Measurements from ENCODE around the gene KSR1. TPM values are rescaled to one million over a fixed set of nuclear protein-coding genes. Genes with fewer than 3 reads are reported as not detected.
"Not testable (repeated sequence)": the region's sequence is repeated elsewhere in the genome, so short reads cannot be mapped to it uniquely, and the experiment has no call there.

Gene KSR1
- total RNA-seq, 2 experiments from 2014 or later = 19.4 to 25.3 TPM

GRCh38 chr17:27464431-27464830 lies 8.2 kb downstream of the KSR1 start:
- ATAC-seq (ENCODE audit: poor library complexity) = no peak
- no peaks in the 10 kb centered on the region for H3K36me3 Mint-ChIP-seq (ENCODE audit: low read depth)
- no peak overlapping the region for H3K4me3 Mint-ChIP-seq
- no peaks in the 10 kb centered on the region for H3K36me3 ChIP-seq (ENCODE audit: insufficient read depth, low read length)
- ChIA-PET POLR2A (no interaction called here), CTCF (no interaction called here)
- H3K4me1 ChIP-seq (ENCODE audit: insufficient read depth, low read length) = peaks cover 30% of the 10 kb centered on the region
- H3K4me1 Mint-ChIP-seq (ENCODE audit: low read depth) = peaks cover 46% of the 10 kb centered on the region
- no peak overlapping the region for H3K27ac ChIP-seq (ENCODE audit: low read depth in 1 of 2, low read length in 2 of 2)
- no peak overlapping the region for H3K4me3 ChIP-seq (ENCODE audit: low read length)
- no peaks in the 10 kb centered on the region for H3K27me3 ChIP-seq (ENCODE audit: control insufficient read depth in 1 of 2, insufficient read depth in 2 of 2, low read length in 2 of 2)
- H3K9me3 Mint-ChIP-seq = no peaks in the 10 kb centered on the region
- TF ChIP-seq, protein P1, sequence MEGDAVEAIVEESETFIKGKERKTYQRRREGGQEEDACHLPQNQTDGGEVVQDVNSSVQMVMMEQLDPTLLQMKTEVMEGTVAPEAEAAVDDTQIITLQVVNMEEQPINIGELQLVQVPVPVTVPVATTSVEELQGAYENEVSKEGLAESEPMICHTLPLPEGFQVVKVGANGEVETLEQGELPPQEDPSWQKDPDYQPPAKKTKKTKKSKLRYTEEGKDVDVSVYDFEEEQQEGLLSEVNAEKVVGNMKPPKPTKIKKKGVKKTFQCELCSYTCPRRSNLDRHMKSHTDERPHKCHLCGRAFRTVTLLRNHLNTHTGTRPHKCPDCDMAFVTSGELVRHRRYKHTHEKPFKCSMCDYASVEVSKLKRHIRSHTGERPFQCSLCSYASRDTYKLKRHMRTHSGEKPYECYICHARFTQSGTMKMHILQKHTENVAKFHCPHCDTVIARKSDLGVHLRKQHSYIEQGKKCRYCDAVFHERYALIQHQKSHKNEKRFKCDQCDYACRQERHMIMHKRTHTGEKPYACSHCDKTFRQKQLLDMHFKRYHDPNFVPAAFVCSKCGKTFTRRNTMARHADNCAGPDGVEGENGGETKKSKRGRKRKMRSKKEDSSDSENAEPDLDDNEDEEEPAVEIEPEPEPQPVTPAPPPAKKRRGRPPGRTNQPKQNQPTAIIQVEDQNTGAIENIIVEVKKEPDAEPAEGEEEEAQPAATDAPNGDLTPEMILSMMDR (IDR thresholded peaks at IDR 0.05) = no peak
- no peak overlapping the region for H3K27ac Mint-ChIP-seq
- intact Hi-C loops (cut with DNase I, micrococcal nuclease) = no loop called here
- no peaks in the 10 kb centered on the region for H3K27me3 Mint-ChIP-seq
- H3K9me3 ChIP-seq (ENCODE audit: control insufficient read depth in 1 of 2, insufficient read depth in 1 of 2, low read length in 2 of 2) = no peaks in the 10 kb centered on the region
- no peak for DNase-seq

DNA sequence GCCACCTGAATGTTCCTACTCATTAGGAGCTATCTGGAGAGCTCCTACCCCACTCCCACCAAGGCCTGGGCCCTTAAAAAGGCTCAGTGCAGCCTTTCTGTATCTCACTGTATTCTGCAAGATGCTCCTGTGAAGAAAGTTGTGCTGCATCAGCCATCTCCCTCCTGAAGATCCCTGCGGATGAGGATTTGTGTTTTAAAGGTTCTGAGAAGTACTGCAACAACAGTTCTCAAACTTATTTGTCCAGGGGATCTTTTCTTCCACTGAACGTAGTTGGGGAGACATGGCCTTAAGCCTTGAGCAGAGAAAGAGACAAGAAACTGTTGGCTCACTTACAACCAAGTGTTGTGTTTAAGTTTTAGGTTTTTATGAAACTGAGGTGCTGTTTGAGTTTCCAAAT lies 9.6 kb downstream of the KSR1 start:
- H3K9me3 ChIP-seq (ENCODE audit: control insufficient read depth in 1 of 2, insufficient read depth in 1 of 2, low read length in 2 of 2); H3K27me3 ChIP-seq (ENCODE audit: control insufficient read depth in 1 of 2, insufficient read depth in 2 of 2, low read length in 2 of 2); H3K36me3 Mint-ChIP-seq (ENCODE audit: low read depth); H3K27me3 Mint-ChIP-seq; H3K27ac ChIP-seq (ENCODE audit: low read depth in 1 of 2, low read length in 2 of 2); H3K9me3 Mint-ChIP-seq; DNase-seq; intact Hi-C loops (cut with DNase I, micrococcal nuclease); H3K36me3 ChIP-seq (ENCODE audit: insufficient read depth, low read length); H3K4me3 ChIP-seq (ENCODE audit: low read length); ATAC-seq (ENCODE audit: poor library complexity): not testable (repeated sequence)
- ChIA-PET POLR2A (interaction anchor here (0.7 to 3.2 kb wide), 2 partner anchors 10 to 16 kb away, joined by 3 to 21 read pairs; partner anchors contain the start of gene KSR1), CTCF (interaction anchor here (3.6 kb wide), 1 partner anchor 9 kb away, joined by 16 read pairs; the partner anchor contains the start of gene KSR1)
- peaks cover 55% of the 10 kb centered on the region for H3K4me1 Mint-ChIP-seq (ENCODE audit: low read depth)
- H3K4me3 Mint-ChIP-seq = peak overlapping the region; percentile 80
- H3K27ac Mint-ChIP-seq = peak overlapping the region; percentile 72
- peaks cover 29% of the 10 kb centered on the region for H3K4me1 ChIP-seq (ENCODE audit: insufficient read depth, low read length)

GRCh38 chr17:27466376-27466742 lies 10.1 kb downstream of the KSR1 start:
- Histone ChIP-seq H3K9me3 (ENCODE audit: control insufficient read depth in 1 of 2, insufficient read depth in 1 of 2, low read length in 2 of 2) (no peaks in the 10 kb centered on the region), H3K36me3 (ENCODE audit: insufficient read depth, low read length) (no peaks in the 10 kb centered on the region), H3K27ac (ENCODE audit: low read depth in 1 of 2, low read length in 2 of 2) (no peak overlapping the region), H3K4me3 (ENCODE audit: low read length) (peak overlapping the region; percentile 32), H3K4me1 (ENCODE audit: insufficient read depth, low read length) (peaks cover 34% of the 10 kb centered on the region), H3K27me3 (ENCODE audit: control insufficient read depth in 1 of 2, insufficient read depth in 2 of 2, low read length in 2 of 2) (no peaks in the 10 kb centered on the region)
- H3K27ac Mint-ChIP-seq = peak overlapping the region; percentile 72
- H3K4me3 Mint-ChIP-seq = peak overlapping the region; percentile 80
- ATAC-seq (ENCODE audit: poor library complexity) (peak; percentile 65), DNase-seq (peak in 5 of 14 experiments; percentile 12 to 42 (median 36))
- no peaks in the 10 kb centered on the region for H3K36me3 Mint-ChIP-seq (ENCODE audit: low read depth)
- POLR2A ChIA-PET = interaction anchor here (3.2 kb wide), 1 partner anchor 11 kb away, joined by 21 read pairs; the partner anchor contains the start of gene KSR1
- H3K27me3 Mint-ChIP-seq = no peaks in the 10 kb centered on the region
- CTCF ChIA-PET = interaction anchor here (3.6 kb wide), 1 partner anchor 10 kb away, joined by 16 read pairs; the partner anchor contains the start of gene KSR1
- peaks cover 60% of the 10 kb centered on the region for H3K4me1 Mint-ChIP-seq (ENCODE audit: low read depth)
- intact Hi-C loops (cut with DNase I, micrococcal nuclease) = no loop called here
- H3K9me3 Mint-ChIP-seq = no peaks in the 10 kb centered on the region
- TF ChIP-seq, protein P1 (IDR thresholded peaks at IDR 0.05) = no peak
